Measurements from ENCODE around the gene TFF3.

Gene TFF3

GRCh38 chr21:42319851-42320572 is 4.8 kb upstream of the TFF3 start:
- DNase-seq = peak; percentile 62

GRCh38 chr21:42319376-42319775 is 4.2 kb upstream of the TFF3 start:
- peak; percentile 73 for DNase-seq

GRCh38 chr21:42317826-42318746 is 2.9 kb upstream of the TFF3 start:
- no peak for DNase-seq

- no peak for DNase-seq
Observed at GRCh38 chr21:42317341-42317741, 2.1 kb upstream of the TFF3 start.

GRCh38 chr21:42316891-42317290 is 1.7 kb upstream of the TFF3 start:
- DNase-seq = no peak

- no peak for DNase-seq
Observed at GRCh38 chr21:42314616-42315295, 453 bp downstream of the TFF3 start.

- peak; percentile 20 for DNase-seq
Observed at GRCh38 chr21:42313501-42313969, 1.7 kb downstream of the TFF3 start.

GRCh38 chr21:42312626-42313104 is 2.5 kb downstream of the TFF3 start:
- no peak for DNase-seq

- no peak for DNase-seq
Observed at GRCh38 chr21:42311816-42312625, 3.2 kb downstream of the TFF3 start.

- DNase-seq = no peak
Observed at GRCh38 chr21:42311160-42311559, 4.0 kb downstream of the TFF3 start.

GRCh38 chr21:42310411-42311001 is 4.7 kb downstream of the TFF3 start:
- no peak for DNase-seq

- peak; percentile 30 for DNase-seq
Observed at GRCh38 chr21:42309753-42310213, 5.4 kb downstream of the TFF3 start.

- no peak for DNase-seq
Observed at GRCh38 chr21:42308914-42309752, 6.1 kb downstream of the TFF3 start.

GRCh38 chr21:42308161-42308913 is 6.9 kb downstream of the TFF3 start:
- no peak for DNase-seq

GRCh38 chr21:42307106-42307505 is 8.1 kb downstream of the TFF3 start:
- no peak for DNase-seq

- no peak for DNase-seq
Observed at GRCh38 chr21:42306366-42307035, 8.7 kb downstream of the TFF3 start.

- DNase-seq = no peak
Observed at GRCh38 chr21:42305707-42306147, 9.5 kb downstream of the TFF3 start.

GRCh38 chr21:42304556-42305454 is 10.4 kb downstream of the TFF3 start:
- DNase-seq = no peak
